DOHH2 (cell line): ENCODE data around the gene ARFIP1.

Source experiments
- EZH2phosphoT487 ChIP-seq: fragments of 200-600 bp; sonication (generic); IDR thresholded peaks from 2 replicates; pipeline ENCODE4 v1.6.1; 2017; ENCODE audit warnings: borderline replicate concordance, mild to moderate bottlenecking, antibody characterized with exemption, low read length, moderate library complexity, mixed read lengths
- TF ChIP-seq, protein P1 (sequence below): fragments of 200-600 bp; sonication (generic); IDR thresholded peaks from one replicate; pipeline ENCODE4 v1.5.1; 2014; ENCODE audit warnings: antibody characterized with exemption, mild to moderate bottlenecking, low read depth, low read length; ENCODE audit not compliant: poor library complexity, severe bottlenecking

DNA sequence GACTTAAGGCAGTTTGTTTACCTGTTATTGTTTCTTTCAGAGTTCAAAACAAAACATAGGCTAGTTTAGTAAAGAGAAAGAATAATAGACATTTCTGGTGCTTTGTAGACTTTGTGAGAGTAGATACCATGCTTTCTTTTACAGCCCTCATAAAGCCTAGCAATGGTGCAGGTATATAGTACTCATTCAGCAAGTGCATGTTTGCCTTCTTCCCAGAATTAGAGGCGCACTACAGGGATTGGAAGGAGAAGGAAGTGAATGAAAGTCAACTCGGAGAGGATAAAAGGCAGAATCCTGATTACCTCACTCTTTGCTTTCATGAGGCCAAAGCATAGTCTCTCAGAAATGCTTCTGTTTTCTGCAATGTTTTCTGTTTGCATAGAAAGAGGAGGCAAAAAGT, 113.2 kb downstream of the ARFIP1 start:
- TF ChIP-seq, protein P1, sequence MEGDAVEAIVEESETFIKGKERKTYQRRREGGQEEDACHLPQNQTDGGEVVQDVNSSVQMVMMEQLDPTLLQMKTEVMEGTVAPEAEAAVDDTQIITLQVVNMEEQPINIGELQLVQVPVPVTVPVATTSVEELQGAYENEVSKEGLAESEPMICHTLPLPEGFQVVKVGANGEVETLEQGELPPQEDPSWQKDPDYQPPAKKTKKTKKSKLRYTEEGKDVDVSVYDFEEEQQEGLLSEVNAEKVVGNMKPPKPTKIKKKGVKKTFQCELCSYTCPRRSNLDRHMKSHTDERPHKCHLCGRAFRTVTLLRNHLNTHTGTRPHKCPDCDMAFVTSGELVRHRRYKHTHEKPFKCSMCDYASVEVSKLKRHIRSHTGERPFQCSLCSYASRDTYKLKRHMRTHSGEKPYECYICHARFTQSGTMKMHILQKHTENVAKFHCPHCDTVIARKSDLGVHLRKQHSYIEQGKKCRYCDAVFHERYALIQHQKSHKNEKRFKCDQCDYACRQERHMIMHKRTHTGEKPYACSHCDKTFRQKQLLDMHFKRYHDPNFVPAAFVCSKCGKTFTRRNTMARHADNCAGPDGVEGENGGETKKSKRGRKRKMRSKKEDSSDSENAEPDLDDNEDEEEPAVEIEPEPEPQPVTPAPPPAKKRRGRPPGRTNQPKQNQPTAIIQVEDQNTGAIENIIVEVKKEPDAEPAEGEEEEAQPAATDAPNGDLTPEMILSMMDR = no peak
- TF ChIP-seq EZH2phosphoT487 = no peak
